HUDEP-2 (cell line): ENCODE data around the gene TPX2.

ENCODE experiments used
- DNase-seq, 76 experiments: peaks; one replicate each; lab custom pipeline; 2025; ENCODE audit not compliant: unreplicated experiment in 76 of 76; lab: John Stamatoyannopoulos, UW

TPX2 gene

GRCh38 chr20:31758521-31758920, 19.4 kb downstream of the TPX2 start:
- no peak for DNase-seq

DNA sequence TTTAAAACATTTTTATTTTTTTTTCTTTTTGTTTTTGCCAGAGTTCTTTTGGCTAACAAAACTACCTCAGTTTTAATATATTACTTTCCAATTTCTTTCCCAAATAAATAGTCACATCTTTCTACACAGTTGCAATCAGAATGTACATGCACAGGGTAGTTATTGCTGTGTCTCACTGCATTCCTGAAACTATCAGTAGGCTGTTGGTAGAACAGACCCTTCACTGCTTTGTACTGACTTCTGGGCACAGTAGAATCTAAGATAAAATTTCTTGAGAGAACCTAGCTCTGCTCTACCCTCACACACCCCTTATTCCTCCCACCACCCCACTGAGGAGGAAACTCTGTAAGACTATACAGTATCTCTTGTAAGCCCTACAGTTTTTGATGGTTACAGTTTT, 19.9 kb downstream of the TPX2 start:
- DNase-seq: no peak

DNA sequence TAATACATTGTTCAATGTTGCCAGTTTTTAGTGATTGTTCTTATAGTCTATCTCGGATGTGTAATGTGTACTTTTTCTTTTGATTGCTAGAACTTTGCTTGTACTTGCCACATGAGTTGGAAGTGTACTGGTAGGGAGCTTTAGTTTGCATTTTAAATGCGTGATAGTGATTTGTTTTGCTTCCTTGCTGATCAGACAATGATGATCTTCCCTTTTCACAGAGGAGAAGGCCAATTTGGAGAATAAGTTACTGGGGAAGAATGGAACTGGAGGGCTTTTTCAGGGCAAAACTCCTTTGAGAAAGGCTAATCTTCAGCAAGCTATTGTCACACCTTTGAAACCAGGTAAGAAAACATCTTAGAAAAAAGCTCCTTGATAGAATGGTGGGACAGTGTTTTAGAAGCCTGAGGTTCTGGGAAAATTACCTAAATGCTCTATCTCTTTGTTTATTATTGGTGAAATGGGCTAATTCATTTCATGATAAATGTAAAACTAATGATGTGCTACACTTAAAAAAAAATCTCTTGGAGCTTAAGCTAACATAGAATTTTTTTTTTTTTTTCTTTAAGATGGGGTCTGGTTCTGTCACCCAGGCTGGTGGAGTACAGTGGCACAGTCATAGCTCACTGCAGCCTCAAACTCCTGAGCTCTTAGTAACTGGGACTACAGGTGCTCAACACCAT, 20.9 kb downstream of the TPX2 start:
- DNase-seq: no peak

GRCh38 chr20:31760519-31761240, 21.6 kb downstream of the TPX2 start:
- DNase-seq: no peak

- DNase-seq: no peak
These were observed 25.7 kb downstream of the TPX2 start for GRCh38 chr20:31764641-31765305.

- no peak for DNase-seq
These were observed 28.7 kb downstream of the TPX2 start for GRCh38 chr20:31767805-31768204.

GRCh38 chr20:31769681-31770080, 30.6 kb downstream of the TPX2 start:
- no peak for DNase-seq

- DNase-seq: no peak
These were observed 31.2 kb downstream of the TPX2 start for GRCh38 chr20:31770243-31770642.

DNA sequence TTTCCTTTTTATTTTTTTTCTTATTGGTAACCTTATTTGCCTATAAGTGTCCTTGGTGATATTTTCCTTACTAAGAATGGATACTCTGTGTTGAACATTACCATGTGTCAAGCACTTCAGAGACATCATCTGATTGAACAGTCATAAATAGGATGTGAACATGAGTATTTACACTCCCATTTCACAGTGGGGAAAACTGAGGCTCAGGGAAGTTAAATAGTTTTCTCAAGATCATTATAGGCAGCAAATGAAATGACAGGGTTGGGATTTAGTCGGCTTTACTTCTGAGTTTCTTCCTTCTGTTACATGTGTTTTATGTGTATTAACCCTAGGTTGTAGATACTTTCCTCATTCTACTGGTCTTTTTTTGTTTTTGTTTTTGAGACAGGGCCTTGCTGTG, 35.3 kb downstream of the TPX2 start:
- DNase-seq: no peak

- DNase-seq: no peak
These were observed 41.7 kb downstream of the TPX2 start for GRCh38 chr20:31780839-31781238.

- DNase-seq: no peak
These were observed 42.9 kb downstream of the TPX2 start for GRCh38 chr20:31781945-31782344.

DNA sequence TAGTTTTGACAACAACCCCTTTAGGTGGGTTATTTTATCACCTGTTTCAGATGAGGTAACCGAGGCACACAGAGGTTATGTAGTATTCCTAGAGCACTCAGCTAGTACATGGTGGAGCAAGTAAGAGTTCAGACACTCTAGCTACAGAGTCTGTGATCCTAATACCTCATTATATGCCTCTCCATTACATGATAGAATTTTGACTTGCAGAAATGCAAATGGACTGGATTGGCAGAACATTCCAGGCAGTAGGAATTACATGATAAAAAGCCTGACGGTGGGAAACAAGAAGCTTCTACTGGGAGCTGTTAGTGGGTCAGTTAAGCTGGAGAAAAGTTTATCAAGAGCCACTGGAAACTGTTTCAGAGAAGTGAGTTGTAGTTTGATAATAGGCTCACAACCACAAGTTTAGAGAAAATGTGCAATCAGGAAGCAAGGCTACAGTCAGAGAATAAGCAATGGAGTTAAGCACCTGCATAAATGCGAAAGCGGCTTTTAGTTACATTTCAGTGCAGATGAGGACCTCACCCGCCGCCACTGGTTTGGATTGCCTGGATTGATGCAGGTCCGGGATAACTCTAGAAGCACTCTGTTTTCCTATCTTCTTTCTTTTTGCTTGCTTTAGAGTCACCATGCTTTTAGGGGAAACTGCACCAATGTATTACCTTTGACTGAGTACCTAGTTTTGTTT, 45.4 kb downstream of the TPX2 start:
- DNase-seq: no peak

GRCh38 chr20:31785089-31785488, 46.0 kb downstream of the TPX2 start:
- no peak for DNase-seq

GRCh38 chr20:31788578-31788977, 49.5 kb downstream of the TPX2 start:
- DNase-seq: no peak

DNA sequence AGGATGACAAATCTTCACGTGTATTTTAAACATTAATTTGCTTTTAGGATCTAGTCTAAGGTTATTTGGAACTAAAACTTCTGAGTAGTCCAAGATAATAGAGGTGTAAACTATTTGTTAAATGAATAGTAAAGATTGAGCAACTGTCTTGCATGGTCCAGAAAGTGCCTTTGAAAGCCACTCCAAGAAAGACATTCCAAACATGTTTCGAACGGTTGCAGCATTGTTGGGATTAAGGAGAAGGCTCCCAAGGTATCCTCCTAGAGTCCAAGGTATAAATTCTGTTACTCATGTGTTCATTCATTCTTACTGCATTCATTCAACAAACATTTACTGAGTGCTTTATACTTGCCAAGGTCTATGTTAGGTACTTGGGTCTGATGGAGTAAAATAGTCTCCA, 51.3 kb downstream of the TPX2 start:
- no peak for DNase-seq

GRCh38 chr20:31797364-31797763, 58.3 kb downstream of the TPX2 start:
- no peak for DNase-seq

DNA sequence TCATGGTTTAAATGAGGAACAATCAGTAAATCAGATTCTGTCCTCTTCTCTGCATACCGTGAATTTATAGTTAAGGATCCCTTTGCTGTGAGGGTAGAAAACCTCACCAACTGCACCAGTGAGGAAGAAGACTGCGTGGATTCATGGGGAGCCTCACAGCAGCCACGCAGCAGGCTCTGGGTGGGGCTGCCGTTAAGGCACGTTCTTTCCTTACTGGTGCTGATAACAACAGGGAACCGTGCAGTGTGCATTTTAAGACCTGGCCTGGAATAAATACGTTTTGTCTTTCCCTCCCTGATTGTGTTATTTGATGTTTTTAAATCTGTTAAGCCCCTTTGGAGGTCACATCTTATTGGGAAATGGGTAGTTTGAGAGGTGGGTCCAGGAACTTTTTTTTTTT, 62.4 kb downstream of the TPX2 start:
- DNase-seq: peak in 21 of 76 experiments; percentile 2 to 41 (median 15)

- peak in 2 of 76 experiments; percentile 16 to 22 for DNase-seq
These were observed 64.6 kb downstream of the TPX2 start for GRCh38 chr20:31803552-31804291.

DNA sequence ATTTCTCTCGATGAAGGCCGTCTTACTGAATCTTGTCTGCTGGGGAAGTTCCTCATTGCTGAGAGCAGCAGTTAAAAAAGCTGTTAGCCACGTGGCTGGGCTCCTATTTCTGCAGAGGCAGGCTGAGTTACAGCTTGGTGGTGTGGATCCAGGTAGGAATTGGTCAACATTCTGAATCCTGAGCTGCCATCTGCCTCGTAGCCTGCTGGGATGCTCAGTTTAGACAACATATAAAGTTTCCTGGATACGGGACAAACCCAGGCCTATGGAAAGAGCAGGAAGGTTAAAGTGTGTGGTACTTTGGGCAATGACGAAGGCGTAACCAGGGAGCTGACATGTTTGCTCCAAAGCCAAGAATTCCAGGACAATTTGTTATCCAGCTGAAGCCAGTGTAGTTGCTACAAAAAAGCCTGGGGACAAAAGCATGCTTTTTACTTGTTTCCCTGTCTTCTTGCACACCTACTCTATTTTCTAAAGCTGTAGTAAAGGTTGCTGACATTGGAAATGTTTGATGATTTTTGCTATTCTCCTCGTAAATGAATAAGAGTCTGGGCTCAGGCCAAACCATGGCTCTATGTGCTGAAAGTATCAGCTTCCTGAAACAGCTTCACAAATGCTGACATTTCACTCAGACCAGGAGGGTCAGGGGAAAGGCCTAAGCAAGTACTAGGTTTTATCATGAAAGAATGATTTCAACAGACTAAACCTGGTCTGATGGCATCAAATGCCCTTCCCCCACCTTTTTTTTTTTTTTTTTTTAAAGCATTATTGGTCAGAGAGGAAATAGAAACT, 67.7 kb downstream of the TPX2 start:
- no peak for DNase-seq

DNA sequence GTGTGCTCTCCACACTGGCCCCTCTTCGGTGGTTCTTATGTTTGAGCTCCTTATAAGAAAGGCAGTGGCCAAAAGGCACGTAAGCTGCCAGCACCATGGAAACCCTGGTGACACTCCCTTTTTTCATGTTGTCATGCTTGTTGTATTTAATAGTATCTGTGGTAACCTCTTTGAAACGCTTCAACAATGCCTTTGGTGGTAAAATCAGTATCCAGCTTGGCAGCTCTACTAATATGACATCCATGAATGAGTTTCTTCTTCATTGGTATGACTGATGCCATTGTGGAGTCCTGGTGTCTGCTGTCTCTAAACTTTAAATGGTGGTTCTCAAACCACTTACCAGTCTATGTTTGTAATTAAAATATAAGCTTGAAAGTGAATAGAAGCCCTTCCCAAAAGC, 69.4 kb downstream of the TPX2 start:
- DNase-seq: no peak
